Motor neuron (in vitro differentiated cells): ENCODE data around the gene ZRANB1. TPM values are rescaled to one million over a fixed set of nuclear protein-coding genes. Genes with fewer than 3 reads are reported as not detected.

Experiments used
- ATAC-seq, 8 experiments: fragments of 200-7000 bp; cut with Tn5 transposase; replicated peaks in 6 of 8; 2 replicates each; pipeline ENCODE4 v1.8.0; 2021; ENCODE audit warnings: mild to moderate bottlenecking in 8 of 8, moderate library complexity in 8 of 8
- H3K27ac ChIP-seq, 2 donors: fragments of 250-450 bp; sonication (Bioruptor Pico); 2 replicates each; pipeline ENCODE4 v1.9.0; 2021; ENCODE audit warnings: antibody characterized with exemption in 2 of 2, mild to moderate bottlenecking in 2 of 2, moderate library complexity in 1 of 2
- H3K4me1 ChIP-seq, 2 donors: fragments of 250-450 bp; sonication (Bioruptor Pico); replicated peaks in 1 of 2; 2 replicates each; pipeline ENCODE4 v1.6.1; 2021; ENCODE audit warnings: antibody characterized with exemption in 2 of 2, mild to moderate bottlenecking in 2 of 2, moderate library complexity in 1 of 2
- H3K4me3 ChIP-seq, 5 donors: fragments of 250-450 bp; sonication (Bioruptor Pico); 2 replicates each; pipeline ENCODE4 v1.9.0; 2021; ENCODE audit warnings: antibody characterized with exemption in 5 of 5, mild to moderate bottlenecking in 5 of 5, moderate library complexity in 4 of 5
- WGBS, 10 experiments: fragments of 450-650 bp; shearing (Covaris generic); methylation state at CpG; one replicate each; pipeline ENCODE4 v1.0.0; 2022; 5-methylcytosine and 5-hydroxymethylcytosine counted together
- in situ Hi-C, 9 experiments: fragments of 400-800 bp; cut with MboI; loops; one replicate each; pipeline ENCODE4 v1.15.0; 2021; ENCODE audit warnings: low sequenced_read_pairs in 9 of 9, low pct_unique_long_range_greater_than_20kb in 2 of 9; ENCODE audit not compliant: unreplicated experiment in 9 of 9
- total RNA-seq, 8 experiments: library from RNA; unstranded; fragments of 300-600 nt; gene quantifications; 2 replicates each; pipeline versions ENCODE4 v1.2.3 to v1.2.4, GENCODE V29; 2022

ZRANB1 gene
- total RNA-seq, 8 experiments from 2014 or later = 13.7 to 29.1 (median 23.7) TPM

GRCh38 chr10:125008689-125009638 lies 67.0 kb downstream of the ZRANB1 start:
- H3K27ac ChIP-seq = peak overlapping the region in 1 of 2 donors; percentile 78
- peaks cover 29 to 45% of the 10 kb centered on the region in 2 donors for H3K4me1 ChIP-seq
- in situ Hi-C loops = no loop called here
- WGBS, 10 experiments = 40 to 95% (median 83%) methylated on average over 1 to 13 of the region's 22 CpGs
- no peak overlapping the region for H3K4me3 ChIP-seq
- ATAC-seq = no peak

- peak overlapping the region in 1 of 2 donors; percentile 11 for H3K27ac ChIP-seq
- peak in 1 of 8 experiments; percentile 10 for ATAC-seq
- in situ Hi-C loops = no loop called here
- 80 to 100% (median 96%) methylated on average over 1 to 7 of the region's 15 CpGs; no CpG with 5 or more reads in 3 of the 10 experiments for WGBS, 10 experiments
- no peak overlapping the region for H3K4me3 ChIP-seq
- H3K4me1 ChIP-seq = peaks cover 29 to 45% of the 10 kb centered on the region in 2 donors
Observed at GRCh38 chr10:125009661-125010161, 67.8 kb downstream of the ZRANB1 start.

DNA sequence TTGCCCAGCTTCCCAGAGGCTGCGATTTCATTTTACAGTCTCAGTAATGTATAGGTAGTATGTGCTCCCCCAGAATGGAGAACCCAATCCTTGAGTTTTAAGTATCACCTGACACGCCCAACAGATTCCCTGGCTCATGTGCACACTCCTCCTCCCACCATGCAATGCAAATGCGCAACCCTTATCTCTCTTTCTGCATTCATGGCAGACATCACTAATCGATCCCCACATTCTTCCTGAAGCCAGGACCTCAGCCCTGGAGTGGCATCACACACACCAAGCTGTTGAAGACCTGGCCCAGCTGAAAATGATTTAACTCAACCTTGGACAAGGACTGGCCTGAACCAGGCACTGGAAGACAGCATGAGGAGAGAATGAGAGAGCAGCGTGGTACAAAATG lies 68.4 kb downstream of the ZRANB1 start:
- 8 to 100% (median 100%) methylated on average over 1 to 5 of the region's 5 CpGs; no CpG with 5 or more reads in 1 of the 10 experiments for WGBS, 10 experiments

GRCh38 chr10:125011171-125011925 lies 69.4 kb downstream of the ZRANB1 start:
- no peak for ATAC-seq
- peaks cover 19 to 34% of the 10 kb centered on the region in 2 donors for H3K4me1 ChIP-seq
- no peak overlapping the region for H3K4me3 ChIP-seq
- in situ Hi-C loops = no loop called here
- H3K27ac ChIP-seq = no peak overlapping the region
- WGBS, 10 experiments = 83 to 100% (median 97%) methylated on average over 1 to 9 of the region's 16 CpGs; no CpG with 5 or more reads in 1 of the 10 experiments

More for the DNA sequence above, 68.4 kb downstream of the ZRANB1 start:
- ATAC-seq = peak in 1 of 8 experiments; percentile 35
- peaks cover 29 to 44% of the 10 kb centered on the region in 2 donors for H3K4me1 ChIP-seq
- in situ Hi-C loops = no loop called here
- no peak overlapping the region for H3K27ac ChIP-seq
- no peak overlapping the region for H3K4me3 ChIP-seq

DNA sequence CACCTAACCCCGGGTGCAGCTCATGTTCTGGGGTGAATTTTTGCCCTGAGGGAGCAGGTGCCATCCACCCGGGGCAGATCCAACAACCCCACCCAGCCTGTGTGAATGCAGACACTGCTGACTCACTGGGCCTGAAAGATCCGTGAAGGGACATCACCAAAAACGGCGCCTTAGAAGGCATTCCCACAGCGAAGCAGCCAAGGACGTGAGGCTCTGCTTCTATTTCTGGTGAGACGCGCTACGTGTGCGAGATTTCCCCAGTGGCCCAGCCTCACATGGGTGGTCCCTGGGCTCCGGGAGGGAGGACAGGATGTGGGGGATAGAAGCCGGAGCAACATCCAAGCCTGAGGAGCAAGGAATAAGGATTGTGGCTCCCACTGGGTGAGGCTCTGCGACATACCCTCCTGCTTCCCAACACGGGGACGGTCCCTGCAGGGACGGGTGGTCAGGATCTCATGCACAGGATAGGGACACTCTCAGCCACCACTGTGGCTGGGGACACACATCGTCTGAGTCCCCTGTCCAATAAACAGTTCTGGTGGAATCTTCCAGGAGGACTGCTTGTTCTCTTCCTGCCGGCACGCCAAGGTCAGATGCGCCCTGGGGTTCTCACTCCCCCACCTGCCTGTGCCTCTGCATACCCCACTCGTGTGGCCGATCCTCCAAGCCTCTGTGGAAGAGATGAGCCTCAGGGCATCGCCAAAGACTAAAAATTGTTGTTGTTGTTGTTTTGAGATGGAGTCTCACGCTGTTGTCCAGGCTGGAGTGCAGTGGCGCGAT lies 70.2 kb downstream of the ZRANB1 start:
- in situ Hi-C loops = no loop called here
- peaks cover 11 to 26% of the 10 kb centered on the region in 2 donors for H3K4me1 ChIP-seq
- H3K4me3 ChIP-seq = no peak overlapping the region
- 41 to 100% (median 89%) methylated on average over 1 to 11 of the region's 27 CpGs; no CpG with 5 or more reads in 2 of the 10 experiments for whole genome bisulfite sequencing, 10 experiments
- ATAC-seq = peak in 2 of 8 experiments; percentile 3 to 6
- H3K27ac ChIP-seq = no peak overlapping the region

DNA sequence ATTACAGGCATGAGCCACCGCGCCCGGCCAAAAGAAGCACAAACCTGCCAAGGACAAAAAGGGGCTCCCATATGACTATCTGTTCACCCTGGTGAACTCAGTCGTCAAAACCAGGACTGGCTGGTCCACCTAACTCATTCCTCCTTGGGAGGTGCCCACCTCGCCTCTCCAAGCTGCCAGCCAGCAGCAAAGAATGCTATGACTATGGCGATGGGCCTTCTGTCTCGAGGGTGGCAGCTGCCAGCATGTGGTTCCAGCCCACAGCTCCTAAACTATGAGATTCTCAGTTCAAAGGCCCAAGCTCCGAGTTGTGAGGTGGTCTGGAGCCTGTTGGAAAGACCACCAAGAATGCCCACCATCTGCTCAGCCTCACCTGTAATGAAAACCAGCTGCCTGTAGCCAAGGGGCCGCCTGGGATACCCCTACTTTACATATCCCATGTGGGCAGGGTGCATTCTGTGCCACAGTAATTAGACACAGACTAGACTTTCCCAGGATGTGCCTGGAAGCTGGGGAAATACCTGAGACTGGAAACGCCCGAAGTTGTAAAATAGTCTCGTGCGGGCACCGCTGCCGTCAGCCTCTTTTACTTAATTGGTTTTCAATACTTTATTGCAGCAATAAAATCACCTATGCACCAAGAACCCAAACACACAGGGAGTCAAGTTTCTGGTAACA lies 71.1 kb downstream of the ZRANB1 start:
- in situ Hi-C loops = no loop called here
- Histone ChIP-seq H3K4me1 (peaks cover 3 to 18% of the 10 kb centered on the region in 2 donors), H3K27ac (no peak overlapping the region), H3K4me3 (no peak overlapping the region)
- no peak for ATAC-seq
- WGBS, 10 experiments = 80 to 100% (median 96%) methylated on average over 1 to 7 of the region's 15 CpGs; no CpG with 5 or more reads in 5 of the 10 experiments

GRCh38 chr10:125013529-125013872 lies 71.6 kb downstream of the ZRANB1 start:
- Histone ChIP-seq H3K4me1 (peaks cover 0 to 13% of the 10 kb centered on the region in 2 donors), H3K27ac (no peak overlapping the region), H3K4me3 (no peak overlapping the region)
- in situ Hi-C loops = no loop called here
- no peak for ATAC-seq
- WGBS, 10 experiments = 73 to 100% (median 100%) methylated on average over 1 to 7 of the region's 7 CpGs; no CpG with 5 or more reads in 5 of the 10 experiments

- ATAC-seq = no peak
- in situ Hi-C loops = no loop called here
- peaks cover 0 to 7% of the 10 kb centered on the region in 2 donors for H3K4me1 ChIP-seq
- H3K27ac ChIP-seq = no peak overlapping the region
- WGBS, 10 experiments = 79 to 100% (median 96%) methylated on average over 1 to 15 of the region's 20 CpGs; no CpG with 5 or more reads in 2 of the 10 experiments
- H3K4me3 ChIP-seq = no peak overlapping the region
Observed at GRCh38 chr10:125014086-125014830, 72.3 kb downstream of the ZRANB1 start.

GRCh38 chr10:125014836-125015355 lies 73.0 kb downstream of the ZRANB1 start:
- no peak overlapping the region for H3K27ac ChIP-seq
- no peak for ATAC-seq
- 82 to 98% (median 95%) methylated on average over 4 to 11 of the region's 19 CpGs; no CpG with 5 or more reads in 4 of the 10 experiments for WGBS, 10 experiments
- in situ Hi-C loops = no loop called here
- no peak overlapping the region for H3K4me3 ChIP-seq
- peaks cover 0 to under 1% of the 10 kb centered on the region in 2 donors for H3K4me1 ChIP-seq

DNA sequence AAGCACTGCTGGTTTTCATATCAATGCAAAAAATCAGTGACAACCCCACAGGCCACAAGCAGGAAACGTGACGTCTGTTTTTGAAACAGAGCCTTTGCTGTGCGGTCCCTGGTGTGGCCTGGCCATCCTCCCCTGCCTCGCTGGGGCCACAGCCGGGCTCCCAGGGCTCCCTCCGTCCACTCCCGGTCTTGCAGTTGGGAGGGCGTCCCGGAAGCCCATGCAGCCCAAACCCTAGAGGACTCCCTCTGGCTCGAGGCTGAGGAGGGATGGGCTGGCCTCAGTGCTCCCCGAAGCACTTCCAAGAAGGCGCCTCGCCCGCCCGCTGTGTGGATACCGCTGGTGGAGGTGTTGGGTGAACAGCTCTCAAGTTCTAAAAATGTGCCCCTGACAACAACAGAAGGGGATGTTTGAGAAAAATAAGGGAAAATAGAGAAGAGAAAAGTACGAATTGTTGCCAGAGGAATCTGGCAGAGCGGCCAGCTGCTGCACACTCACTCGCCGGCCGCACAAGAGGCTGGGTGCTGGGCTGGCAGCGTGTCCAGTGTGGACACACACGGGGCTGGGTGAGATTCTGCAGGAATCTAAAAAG lies 73.5 kb downstream of the ZRANB1 start:
- Histone ChIP-seq H3K4me1 (no peaks in the 10 kb centered on the region), H3K27ac (no peak overlapping the region), H3K4me3 (no peak overlapping the region)
- in situ Hi-C loops = no loop called here
- ATAC-seq = no peak
- 63 to 100% (median 92%) methylated on average over 3 to 13 of the region's 23 CpGs; no CpG with 5 or more reads in 3 of the 10 experiments for WGBS, 10 experiments

DNA sequence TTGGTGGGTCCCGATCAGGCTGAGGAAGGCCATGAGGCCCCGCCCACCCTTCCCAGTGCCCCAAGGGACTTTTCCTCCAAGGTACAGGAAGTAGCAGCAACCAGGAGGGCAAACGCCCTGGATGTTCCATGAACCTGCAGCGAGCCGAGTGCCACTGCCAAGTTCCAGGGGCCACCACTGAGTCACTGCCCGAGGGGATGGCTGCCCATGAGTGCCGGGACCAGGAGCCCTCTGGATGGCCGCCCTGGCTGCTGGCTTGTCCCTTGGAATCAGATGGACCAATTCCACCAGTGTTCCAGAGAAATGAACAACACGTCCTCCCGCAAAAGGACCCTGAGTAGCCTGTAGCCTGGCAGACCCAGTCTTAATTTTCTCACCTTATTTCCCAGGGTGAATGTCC lies 74.2 kb downstream of the ZRANB1 start:
- in situ Hi-C loops = no loop called here
- no peak overlapping the region for H3K27ac ChIP-seq
- ATAC-seq = no peak
- 67 to 100% (median 80%) methylated on average over 1 to 6 of the region's 10 CpGs; no CpG with 5 or more reads in 4 of the 10 experiments for WGBS, 10 experiments
- H3K4me3 ChIP-seq = no peak overlapping the region
- no peaks in the 10 kb centered on the region for H3K4me1 ChIP-seq
